ENCODE data around the gene ESF1.

ESF1 gene

DNA sequence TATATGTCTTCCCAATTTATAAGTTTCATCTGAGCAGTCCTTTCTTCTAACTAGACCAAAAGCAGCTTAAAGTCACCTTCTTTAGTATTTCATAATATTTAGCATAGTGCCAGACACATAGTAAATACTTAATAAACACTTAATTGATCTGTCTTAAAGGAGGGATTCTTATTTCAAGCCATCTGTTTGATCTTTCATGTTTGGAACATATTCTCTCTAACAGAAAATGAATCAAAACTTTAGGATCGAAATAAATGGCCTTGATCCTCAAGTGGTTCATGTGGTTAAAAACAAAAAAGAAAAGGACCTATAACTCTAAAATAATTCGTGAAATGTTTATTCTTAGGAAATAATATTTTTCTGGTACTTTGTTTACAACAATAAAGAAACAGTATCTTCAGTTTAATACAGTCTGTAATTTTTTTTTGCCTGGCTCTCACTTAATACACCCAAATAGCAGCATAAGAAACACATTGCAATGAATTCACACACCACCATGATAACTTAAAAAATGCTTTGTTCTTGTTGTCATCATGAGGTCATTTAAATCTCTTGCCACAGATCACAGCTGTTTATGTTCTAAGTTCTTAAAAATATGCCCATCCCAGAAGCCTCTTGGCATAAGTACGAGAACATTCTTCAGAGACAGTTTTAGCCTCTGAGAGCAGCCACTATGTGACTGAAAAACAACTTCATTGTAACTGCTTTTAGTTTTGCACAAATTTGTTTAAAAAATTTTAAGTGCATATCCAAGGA, 48.1 kb downstream of the ESF1 start:
- DNase-seq, result no peak

DNA sequence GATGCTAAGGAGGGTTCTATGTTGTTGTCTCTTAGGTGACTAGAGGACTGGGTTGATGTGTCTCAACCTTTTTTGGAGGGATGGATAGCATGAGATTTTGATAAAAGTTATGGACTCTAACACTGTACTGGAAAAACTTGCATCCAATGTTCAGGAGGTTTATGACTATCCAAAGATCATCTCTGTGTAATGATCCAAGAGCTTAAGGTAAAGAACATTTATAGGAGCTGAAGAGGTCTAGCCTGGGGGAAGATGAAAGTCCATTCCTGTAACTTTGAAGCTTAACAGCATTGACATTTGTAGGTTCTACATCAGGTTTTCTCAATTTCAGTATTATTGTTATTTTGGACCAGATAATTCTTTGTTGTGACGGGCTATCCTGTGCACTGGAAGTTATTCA, 48.9 kb downstream of the ESF1 start:
- DNase-seq, result no peak

DNA sequence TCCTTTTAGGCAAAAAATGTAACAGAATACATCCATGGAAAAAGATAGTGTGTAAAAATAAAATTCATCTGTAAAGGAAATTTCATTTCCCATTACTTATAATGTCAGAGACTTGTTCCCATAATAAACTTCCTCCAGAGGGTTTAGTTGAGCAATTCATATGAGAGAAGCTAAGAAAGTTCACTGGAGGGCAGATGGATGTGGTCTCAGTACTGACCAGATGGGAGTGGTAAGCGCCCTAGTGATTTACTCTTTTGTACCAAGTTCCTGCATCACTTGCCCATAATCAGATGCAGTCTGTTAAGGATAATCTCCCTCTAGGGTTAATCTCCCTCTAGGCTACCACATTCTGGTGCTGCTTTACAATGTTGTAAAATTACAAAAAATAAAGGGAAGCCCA, 61.7 kb downstream of the ESF1 start:
- DNase-seq, result no peak

GRCh38 chr20:13718171-13718570, 66.5 kb downstream of the ESF1 start:
- DNase-seq, result no peak

DNA sequence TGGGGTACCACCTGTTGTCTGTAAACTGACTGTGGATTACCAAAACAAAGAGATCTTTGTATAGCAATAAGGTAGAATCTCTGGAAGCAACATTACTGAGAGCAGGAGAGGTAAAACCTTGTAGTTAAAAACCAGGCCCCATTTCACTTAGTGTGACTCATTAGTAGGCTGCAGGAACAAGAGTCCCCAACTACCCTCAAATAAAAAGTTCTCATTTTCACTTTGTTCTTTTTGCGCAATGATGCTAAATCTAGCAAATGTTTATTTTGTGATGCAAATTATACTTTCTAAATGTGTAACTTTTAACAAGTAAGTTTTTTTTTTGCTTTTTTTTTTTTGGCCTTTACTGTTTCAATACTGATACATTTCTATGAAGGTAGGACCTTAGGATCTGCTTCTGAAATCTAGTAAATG, 67.1 kb downstream of the ESF1 start:
- no peak for DNase-seq

DNA sequence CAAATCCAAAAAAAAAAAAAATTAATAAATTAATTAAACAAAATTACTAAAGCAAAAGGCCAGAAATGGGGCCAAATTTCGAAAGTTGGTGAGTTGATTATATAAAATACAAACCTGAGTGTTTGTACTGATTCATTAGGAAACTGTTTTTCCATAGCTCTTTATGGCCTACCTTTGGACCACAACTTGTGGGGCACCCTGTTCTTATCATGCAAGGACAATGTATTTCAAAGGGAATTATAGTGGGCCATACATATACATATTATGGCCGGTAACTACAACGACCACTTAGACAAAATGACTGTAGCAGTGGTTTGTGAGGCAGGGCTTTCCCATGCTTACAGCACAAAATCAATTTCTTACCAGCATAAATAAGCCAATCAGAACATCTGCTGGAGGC, 69.5 kb downstream of the ESF1 start:
- no peak for DNase-seq

DNA sequence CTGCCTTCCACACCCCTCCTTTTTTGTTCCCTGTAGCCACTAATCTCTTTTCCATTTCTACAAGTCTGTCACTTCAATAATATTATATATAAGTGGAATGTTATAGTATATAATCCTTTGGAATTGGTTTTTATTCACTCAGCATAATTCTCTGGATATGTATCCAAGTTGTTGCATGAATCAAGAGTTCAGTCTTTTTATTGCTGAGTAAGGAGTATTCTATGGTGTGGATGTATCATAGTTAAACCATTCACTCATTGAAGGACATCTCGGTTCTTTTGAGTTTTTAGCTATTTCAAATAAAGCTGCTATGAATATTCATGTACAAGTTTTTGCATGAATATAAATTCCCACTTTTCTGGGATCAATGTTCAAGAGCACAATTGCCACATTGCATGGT, 76.5 kb downstream of the ESF1 start:
- DNase-seq, result no peak

DNA sequence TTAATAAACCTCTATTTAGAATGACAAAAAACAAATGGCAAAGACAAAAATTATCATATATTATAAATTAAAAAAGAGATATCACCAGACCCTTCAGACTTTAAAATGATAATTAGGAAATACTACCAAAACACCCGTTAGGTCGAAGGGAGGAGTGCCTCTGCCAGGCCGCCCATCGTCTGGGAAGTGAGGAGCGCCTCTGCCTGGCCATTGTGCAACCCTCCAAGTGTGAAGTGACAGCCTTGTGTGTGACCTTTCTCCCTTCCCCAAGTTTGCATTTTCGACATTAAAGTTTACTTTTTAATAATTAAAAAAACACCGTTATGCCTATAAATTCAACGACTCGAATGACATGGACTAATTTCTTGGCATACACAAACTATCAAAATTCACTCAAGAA, 81.5 kb downstream of the ESF1 start:
- no peak for DNase-seq

GRCh38 chr20:13701486-13701885, 83.2 kb downstream of the ESF1 start:
- DNase-seq, result no peak

DNA sequence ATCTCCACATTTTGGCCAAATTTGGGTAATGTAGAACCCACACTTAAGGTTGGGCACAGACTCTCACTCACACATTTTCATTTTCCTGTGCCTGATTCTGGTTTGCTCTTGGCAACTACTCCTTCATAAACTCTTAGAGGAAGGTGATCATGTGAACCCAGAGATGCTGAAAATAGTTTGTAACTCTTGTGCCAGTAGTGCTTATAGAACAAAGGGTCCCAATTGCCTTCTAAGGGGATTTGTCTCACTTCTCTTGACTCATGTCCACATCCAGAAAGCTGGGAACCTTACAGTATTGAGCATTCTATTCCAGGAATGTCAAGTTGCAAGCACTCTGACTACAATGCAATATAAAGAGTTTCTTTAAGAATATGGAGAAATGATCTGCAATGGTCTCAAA, 84.0 kb downstream of the ESF1 start:
- no peak for DNase-seq

- DNase-seq, result no peak
Measured at GRCh38 chr20:13694420-13695150, 90.1 kb downstream of the ESF1 start.

- no peak for DNase-seq
Measured at GRCh38 chr20:13692802-13693736, 91.7 kb downstream of the ESF1 start.

DNA sequence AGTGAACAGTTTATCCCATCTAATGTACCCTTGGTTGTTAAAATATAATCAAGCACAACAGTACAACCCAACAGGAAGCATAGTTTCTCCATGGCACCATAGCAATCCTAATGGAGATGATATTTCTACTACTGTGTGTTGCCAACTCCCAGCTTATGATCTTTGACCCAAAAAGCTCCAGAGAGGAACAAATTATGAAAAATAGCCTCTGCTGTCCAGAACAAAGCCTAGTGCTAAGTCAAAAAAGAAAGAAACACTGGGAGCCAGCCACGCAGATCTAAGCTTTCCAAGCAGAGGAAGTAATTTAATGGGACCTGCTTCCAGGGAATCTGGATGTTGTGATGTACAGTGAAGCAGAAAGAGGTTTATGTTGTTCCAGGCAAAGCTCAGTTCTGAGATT, 93.8 kb downstream of the ESF1 start:
- no peak for DNase-seq

GRCh38 chr20:13687815-13688214, 96.9 kb downstream of the ESF1 start:
- DNase-seq, result no peak

DNA sequence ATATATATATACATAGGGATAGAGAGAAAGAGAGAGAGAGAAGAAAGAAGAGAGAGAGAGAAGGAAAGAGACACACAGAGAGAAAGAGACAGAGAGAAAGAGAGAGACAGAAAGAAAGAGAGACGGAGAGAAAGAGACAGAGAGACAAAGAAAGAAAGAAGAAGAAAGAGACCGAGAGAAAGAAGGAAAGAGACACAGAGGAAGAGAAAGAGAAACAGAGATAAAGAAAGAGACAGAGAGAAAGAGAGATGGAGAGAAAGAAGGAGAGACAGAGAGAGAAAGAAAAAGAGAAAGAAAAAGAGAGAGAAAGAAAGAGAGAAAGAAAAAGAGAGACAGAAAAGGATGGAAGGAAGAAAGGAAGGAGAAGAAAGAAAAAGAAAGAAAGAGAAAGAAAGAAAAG, 99.1 kb downstream of the ESF1 start:
- no peak for DNase-seq

DNA sequence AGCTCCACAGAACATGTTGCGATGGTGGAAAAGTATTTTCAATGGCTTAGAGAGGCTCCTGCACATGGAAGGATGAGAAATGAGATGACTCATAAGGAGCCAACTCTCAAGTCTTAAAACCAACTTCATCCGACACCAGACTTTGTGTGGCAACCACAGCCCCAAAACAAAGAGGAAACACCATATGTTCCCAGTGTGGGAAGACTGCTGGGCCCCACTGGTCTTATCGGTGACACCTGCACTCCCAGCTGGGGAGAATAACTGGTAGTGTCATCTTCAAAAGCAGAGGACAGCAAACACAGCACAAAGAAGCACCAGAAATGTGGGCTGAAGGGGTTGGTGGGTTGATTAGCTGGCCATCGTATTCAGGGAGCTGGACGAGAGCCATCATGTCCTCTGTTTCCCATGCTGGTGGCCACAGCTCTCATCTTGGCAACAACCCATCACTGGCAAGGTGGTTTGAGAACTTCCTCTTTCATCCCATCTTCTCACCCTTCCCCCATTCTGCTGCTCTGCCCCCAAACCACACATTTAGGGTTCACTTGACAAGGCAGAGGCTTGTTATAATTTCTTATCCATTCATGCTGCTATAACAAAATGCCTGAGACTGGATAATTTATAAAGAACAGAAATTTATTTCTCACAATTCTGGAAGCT, 100.0 kb downstream of the ESF1 start:
- no peak for DNase-seq

DNA sequence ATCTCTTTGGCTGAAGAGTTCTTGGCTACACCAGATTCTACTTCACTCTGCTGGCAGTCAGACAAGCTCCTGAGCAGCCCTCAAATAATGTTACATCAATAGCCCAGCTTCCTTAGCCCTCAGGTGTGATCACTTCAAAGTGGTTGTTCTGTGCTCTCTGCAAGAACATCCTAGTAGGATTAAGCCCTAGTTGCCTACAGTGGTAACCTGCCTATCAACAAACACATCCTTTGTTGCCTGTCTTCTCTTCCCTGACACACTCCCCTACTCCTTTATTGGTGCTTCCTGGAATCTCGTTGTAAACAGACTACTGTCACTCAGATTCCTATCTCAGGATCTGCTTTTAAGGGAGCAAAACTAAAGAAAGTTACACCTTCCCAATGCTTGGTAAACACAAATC, 100.9 kb downstream of the ESF1 start:
- DNase-seq, result no peak

DNA sequence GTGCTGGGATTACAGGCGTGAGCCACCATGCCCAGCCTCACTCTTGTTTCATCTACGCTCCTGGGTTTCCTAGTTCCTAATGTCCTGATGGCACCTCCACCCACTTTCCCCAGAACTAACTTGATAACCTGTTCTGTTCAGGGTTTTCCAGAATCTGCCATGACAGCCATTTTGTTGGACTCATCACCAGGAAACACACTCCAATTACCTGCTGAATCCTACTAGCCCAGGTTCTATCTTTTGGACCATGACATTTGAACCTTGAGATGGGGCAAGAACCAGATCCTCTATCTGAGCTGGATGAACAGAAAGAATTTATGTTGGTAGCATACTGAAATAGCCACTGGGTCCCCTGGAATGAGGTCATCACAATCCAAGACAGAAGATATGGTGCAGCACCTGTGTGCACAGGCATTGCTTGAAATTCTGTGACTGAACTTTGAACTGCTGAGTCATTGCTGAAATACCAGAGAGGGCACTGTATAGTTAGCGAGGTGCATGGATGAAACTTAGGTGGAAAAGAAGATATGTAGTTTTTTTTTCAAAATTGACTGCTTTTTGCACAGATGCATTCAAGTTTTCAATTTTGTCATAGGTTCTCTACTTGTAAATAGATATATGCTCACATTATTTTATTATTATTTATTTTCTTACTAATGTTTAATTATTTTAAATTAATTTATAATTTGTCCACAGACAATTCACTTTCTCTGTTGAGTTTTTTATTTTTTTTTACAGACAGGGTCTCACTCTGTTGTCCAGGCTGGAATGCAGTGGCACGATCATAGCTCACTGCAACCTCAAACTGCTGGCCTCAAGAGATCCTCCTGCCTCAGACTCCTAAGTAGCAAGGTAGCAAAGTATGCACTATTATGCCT, 103.2 kb downstream of the ESF1 start:
- no peak for DNase-seq

- no peak for DNase-seq
Measured at GRCh38 chr20:13678944-13679343, 105.8 kb downstream of the ESF1 start.

- no peak for DNase-seq
Measured at GRCh38 chr20:13677241-13677640, 107.5 kb downstream of the ESF1 start.

DNA sequence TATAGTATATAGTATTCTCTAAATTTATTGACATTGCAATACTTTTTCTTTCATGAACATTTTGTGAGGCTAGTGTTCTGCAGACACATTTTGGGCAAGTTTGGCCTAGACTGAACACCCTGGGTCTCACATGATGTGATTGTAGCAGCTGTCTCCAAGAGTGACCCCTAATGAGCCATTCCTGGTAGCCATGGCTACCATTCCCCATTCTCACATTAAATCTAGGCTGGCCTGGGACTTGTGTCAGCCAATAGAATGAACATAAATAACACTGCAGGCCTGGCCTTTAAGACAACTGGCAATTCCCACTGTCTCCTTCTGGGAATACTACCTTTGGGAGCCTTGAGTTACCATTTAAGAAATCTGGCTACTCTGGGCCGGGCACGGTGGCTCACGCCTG, 108.0 kb downstream of the ESF1 start:
- no peak for DNase-seq

DNA sequence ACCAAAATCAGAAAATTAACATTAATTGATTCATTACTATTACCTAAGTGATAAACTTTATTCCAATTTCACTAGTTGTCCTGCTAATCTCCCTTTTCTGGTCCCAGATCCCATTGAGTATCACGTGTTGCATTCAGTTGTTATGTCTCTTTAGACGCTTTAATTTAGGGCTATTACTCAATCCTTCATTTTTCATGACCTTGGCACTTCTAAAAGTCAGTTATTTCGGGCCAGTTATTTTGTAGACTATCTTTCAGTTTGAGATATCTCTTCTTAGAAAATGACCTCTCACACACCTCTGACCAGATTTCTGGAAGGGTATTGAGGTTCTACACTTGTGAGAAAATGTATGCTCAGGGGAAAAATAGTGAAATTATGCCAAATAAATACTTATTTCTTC, 112.0 kb downstream of the ESF1 start:
- DNase-seq, result no peak
